HCT116 (cell line): ENCODE results near the gene ARHGAP23. TPM values are rescaled to one million over a fixed set of nuclear protein-coding genes. Genes with fewer than 3 reads are reported as not detected.

Experiments
- ATAC-seq: fragments of 200-7000 bp; cut with Tn5 transposase; 2 replicates; pipeline ENCODE4 v1.9.1; 2020; ENCODE audit warnings: mild to moderate bottlenecking, moderate library complexity
- BruUV-seq: library from RNA; stranded (reverse); fragments of 400-500 nt; replicated peaks from 2 replicates; lab custom pipeline; 2021; lab: Mats Ljungman, UMichigan
- CTCF ChIA-PET: fragments of 300-600 bp; sonication (Branson Sonifier 250); formaldehyde crosslinking; loops from one replicate; lab custom pipeline; 2021; ENCODE audit warnings: antibody characterized with exemption; lab: Charles Lee
- POLR2A ChIA-PET: fragments of 300-600, 350-600 bp; sonication (Branson Sonifier 250); formaldehyde crosslinking; loops from one replicate; lab custom pipeline; 2021; ENCODE audit warnings: antibody characterized with exemption; lab: Charles Lee
- RAD21 ChIA-PET, 2 experiments: fragments of 300-600 bp; sonication (Branson Sonifier 250); formaldehyde crosslinking; loops; one replicate each; lab custom pipeline; 2023; ENCODE audit warnings: low total read pairs in 2 of 2; ENCODE audit not compliant: uncharacterized antibody in 2 of 2, unreplicated experiment in 2 of 2, low non-redundant PET in 1 of 2; lab: Charles Lee
- DNase-seq: peaks from one replicate; pipeline ENCODE4 v3.0.0-alpha.2; 2010; ENCODE audit warnings: low read depth, low spot score
- H2AFZ ChIP-seq: fragments of 200-600 bp; shearing (Covaris generic), sonication (generic); 2 replicates; pipeline ENCODE4 v1.6.1; 2017; ENCODE audit warnings: low read depth, mixed run types, mixed read lengths, antibody characterized with exemption, low read length; ENCODE audit not compliant: poor library complexity, severe bottlenecking
- H3K27ac ChIP-seq: 2 replicates; pipeline ENCODE4 v1.5.1; 2012; ENCODE audit warnings: low read depth, low read length
- H3K27me3 ChIP-seq: fragments of 200-600 bp; sonication (generic); 2 replicates; pipeline ENCODE4 v1.6.1; 2016; ENCODE audit warnings: mixed run types, low read length, mixed read lengths; ENCODE audit not compliant: insufficient read depth
- H3K36me3 ChIP-seq, 2 experiments: fragments of 200-500 bp in 1 of 2; fragments of 200-600 bp in 1 of 2; sonication (Bioruptor generic) in 1 of 2; sonication (generic) in 1 of 2; 2 replicates each; pipeline versions ENCODE4 v1.5.1 to v1.6.1; 2014 to 2016; ENCODE audit warnings: low read length in 2 of 2, inconsistent platforms in 1 of 2, mixed read lengths in 1 of 2, mixed run types in 1 of 2; ENCODE audit not compliant: insufficient read depth in 2 of 2, control insufficient read depth in 1 of 2
- H3K4me1 ChIP-seq, 2 experiments: fragments of 200-600 bp in 1 of 2; sonication (generic) in 1 of 2; 2 replicates each; pipeline versions ENCODE4 v1.5.1 to v1.6.1; 2012 to 2017; ENCODE audit warnings: low read length in 2 of 2, inconsistent platforms in 1 of 2, mild to moderate bottlenecking in 1 of 2, mixed read lengths in 1 of 2, mixed run types in 1 of 2, moderate library complexity in 1 of 2; ENCODE audit not compliant: insufficient read depth in 2 of 2, control insufficient read depth in 1 of 2
- H3K4me2 ChIP-seq: fragments of 200-600 bp; sonication (generic); 2 replicates; pipeline ENCODE4 v1.6.1; 2017; ENCODE audit warnings: mixed run types, low read length, mixed read lengths
- H3K4me3 ChIP-seq, 2 experiments: fragments of 200-600 bp in 1 of 2; sonication (generic) in 1 of 2; replicated peaks in 1 of 2; 2 replicates each; pipeline ENCODE4 v1.5.1; 2011 to 2016; ENCODE audit warnings: low read length in 2 of 2, control low read depth in 1 of 2, low read depth in 1 of 2, mild to moderate bottlenecking in 1 of 2, mixed read lengths in 1 of 2, mixed run types in 1 of 2
- H3K79me2 ChIP-seq: fragments of 200-600 bp; sonication (generic); 2 replicates; pipeline ENCODE4 v1.6.1; 2017; ENCODE audit warnings: mild to moderate bottlenecking, mixed run types, low read length, moderate library complexity, mixed read lengths; ENCODE audit not compliant: insufficient read depth
- H3K9ac ChIP-seq: fragments of 200-600 bp; sonication (generic); 2 replicates; pipeline ENCODE4 v1.6.1; 2016; ENCODE audit warnings: low read length, mixed read lengths
- H3K9me2 ChIP-seq: fragments of 200-600 bp; sonication (generic), shearing (Covaris generic); 2 replicates; pipeline ENCODE4 v1.6.1; 2017; ENCODE audit warnings: mixed run types, mild to moderate bottlenecking, moderate library complexity; ENCODE audit not compliant: insufficient read depth
- H3K9me3 ChIP-seq, 2 experiments: fragments of 200-500 bp in 1 of 2; fragments of 200-600 bp in 1 of 2; sonication (Bioruptor generic) in 1 of 2; sonication (generic) in 1 of 2; 2 replicates each; pipeline ENCODE4 v1.6.1; 2014 to 2017; ENCODE audit warnings: low read length in 2 of 2, mixed read lengths in 2 of 2, inconsistent platforms in 1 of 2, low read depth in 1 of 2, mild to moderate bottlenecking in 1 of 2, mixed run types in 1 of 2, moderate library complexity in 1 of 2; ENCODE audit not compliant: control insufficient read depth in 1 of 2, insufficient read depth in 1 of 2
- H4K20me1 ChIP-seq: fragments of 200-600 bp; sonication (generic), shearing (Covaris generic); 2 replicates; pipeline ENCODE4 v1.6.1; 2017; ENCODE audit warnings: mixed run types, mild to moderate bottlenecking, moderate library complexity; ENCODE audit not compliant: insufficient read depth
- CEBPB ChIP-seq: IDR thresholded peaks from 2 replicates; pipeline ENCODE4 v1.6.1; 2012; ENCODE audit warnings: low read depth
- EGR1 ChIP-seq: IDR thresholded peaks from 2 replicates; pipeline ENCODE4 v1.6.1; 2012; ENCODE audit warnings: low read depth
- ELF1 ChIP-seq: IDR thresholded peaks from 2 replicates; pipeline ENCODE4 v1.6.1; 2012; ENCODE audit warnings: low read depth, borderline replicate concordance
- EZH2 ChIP-seq: fragments of 200-600 bp; sonication (generic); IDR thresholded peaks from 2 replicates; pipeline ENCODE4 v1.6.1; 2017; ENCODE audit warnings: antibody characterized with exemption, mixed run types
- EZH2phosphoT487 ChIP-seq: fragments of 200-600 bp; IDR thresholded peaks from 2 replicates; pipeline ENCODE4 v1.6.1; 2018; ENCODE audit warnings: antibody characterized with exemption, borderline replicate concordance
- SRF ChIP-seq: IDR thresholded peaks from 2 replicates; pipeline ENCODE4 v1.6.1; 2012; ENCODE audit warnings: low read depth
- intact Hi-C: fragments of 100-400 bp; cut with micrococcal nuclease; formaldehyde crosslinking; loops from 2 replicates; pipeline ENCODE4 v1.10.0; 2022
- total RNA-seq: library from RNA; stranded (reverse); gene quantifications from one replicate; pipeline ENCODE4 v1.2.1, GENCODE V29; 2021; ENCODE audit not compliant: unreplicated experiment
- TF ChIP-seq, protein P1 (sequence below): IDR thresholded peaks from 2 replicates; pipeline ENCODE4 v1.6.1; 2012; ENCODE audit warnings: low read depth

ARHGAP23 gene
- total RNA-seq, 1 experiment from 2014 or later: 41.0 TPM

GRCh38 chr17:38558728-38559050, 130.4 kb downstream of the ARHGAP23 start:
- no TSS peak for BruUV-seq
- ChIA-PET RAD21 (interaction anchor here (1.1 to 2.4 kb wide), 8 partner anchors 21 to 109 kb away, joined by 3 to 21 read pairs (median 8); no protein-coding TSS in a partner anchor), CTCF (interaction anchor here (0.9 to 4.8 kb wide), 28 partner anchors 8 to 209 kb away, joined by 3 to 146 read pairs (median 4); partner anchors contain the start of gene SRCIN1), POLR2A (interaction anchor here (0.5 to 1.7 kb wide), 8 partner anchors 13 to 652 kb away, joined by 3 to 6 read pairs (median 4); no protein-coding TSS in a partner anchor)
- H3K27me3 ChIP-seq: no peaks in the 10 kb centered on the region
- no peak overlapping the region for H2AFZ ChIP-seq
- no peaks in the 10 kb centered on the region for H3K79me2 ChIP-seq
- no peaks in the 10 kb centered on the region for H3K36me3 ChIP-seq
- TF ChIP-seq EZH2: no peak
- no peak for TF ChIP-seq ELF1
- no peak for TF ChIP-seq EGR1
- no peak for TF ChIP-seq SRF
- no peak for TF ChIP-seq CEBPB
- TF ChIP-seq, protein P1, sequence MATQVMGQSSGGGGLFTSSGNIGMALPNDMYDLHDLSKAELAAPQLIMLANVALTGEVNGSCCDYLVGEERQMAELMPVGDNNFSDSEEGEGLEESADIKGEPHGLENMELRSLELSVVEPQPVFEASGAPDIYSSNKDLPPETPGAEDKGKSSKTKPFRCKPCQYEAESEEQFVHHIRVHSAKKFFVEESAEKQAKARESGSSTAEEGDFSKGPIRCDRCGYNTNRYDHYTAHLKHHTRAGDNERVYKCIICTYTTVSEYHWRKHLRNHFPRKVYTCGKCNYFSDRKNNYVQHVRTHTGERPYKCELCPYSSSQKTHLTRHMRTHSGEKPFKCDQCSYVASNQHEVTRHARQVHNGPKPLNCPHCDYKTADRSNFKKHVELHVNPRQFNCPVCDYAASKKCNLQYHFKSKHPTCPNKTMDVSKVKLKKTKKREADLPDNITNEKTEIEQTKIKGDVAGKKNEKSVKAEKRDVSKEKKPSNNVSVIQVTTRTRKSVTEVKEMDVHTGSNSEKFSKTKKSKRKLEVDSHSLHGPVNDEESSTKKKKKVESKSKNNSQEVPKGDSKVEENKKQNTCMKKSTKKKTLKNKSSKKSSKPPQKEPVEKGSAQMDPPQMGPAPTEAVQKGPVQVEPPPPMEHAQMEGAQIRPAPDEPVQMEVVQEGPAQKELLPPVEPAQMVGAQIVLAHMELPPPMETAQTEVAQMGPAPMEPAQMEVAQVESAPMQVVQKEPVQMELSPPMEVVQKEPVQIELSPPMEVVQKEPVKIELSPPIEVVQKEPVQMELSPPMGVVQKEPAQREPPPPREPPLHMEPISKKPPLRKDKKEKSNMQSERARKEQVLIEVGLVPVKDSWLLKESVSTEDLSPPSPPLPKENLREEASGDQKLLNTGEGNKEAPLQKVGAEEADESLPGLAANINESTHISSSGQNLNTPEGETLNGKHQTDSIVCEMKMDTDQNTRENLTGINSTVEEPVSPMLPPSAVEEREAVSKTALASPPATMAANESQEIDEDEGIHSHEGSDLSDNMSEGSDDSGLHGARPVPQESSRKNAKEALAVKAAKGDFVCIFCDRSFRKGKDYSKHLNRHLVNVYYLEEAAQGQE: no peak
- no peak for TF ChIP-seq EZH2phosphoT487
- no peaks in the 10 kb centered on the region for H3K9me2 ChIP-seq
- H3K4me2 ChIP-seq: peak overlapping the region; percentile 96
- no peaks in the 10 kb centered on the region for H4K20me1 ChIP-seq
- peak; percentile 22 for ATAC-seq
- peak overlapping the region; percentile 47 for H3K27ac ChIP-seq
- intact Hi-C loops: loop anchor here (1.0 to 2.0 kb wide), 2 partner anchors 26 to 108 kb away; no protein-coding TSS in a partner anchor
- H3K9me3 ChIP-seq: no peaks in the 10 kb centered on the region
- peak overlapping the region; percentile 46 to 61 for H3K4me3 ChIP-seq
- peak overlapping the region; percentile 57 for H3K9ac ChIP-seq
- no peak for DNase-seq
- H3K4me1 ChIP-seq: peaks cover 21 to 42% of the 10 kb centered on the region in 2 experiments
